ENCODE results near the gene MYO1G. TPM values are rescaled to one million over a fixed set of nuclear protein-coding genes. Genes with fewer than 3 reads are reported as not detected.

Gene MYO1G
- total and polyA plus RNA-seq, 9 of the 15 experiments (the other 6 are each of a cell fraction or from before 2014, with no cell fraction given) = 0.03 to 0.62 (median 0.13) TPM; not detected in 1

GRCh38 chr7:44935583-44935982 lies 43.2 kb downstream of the MYO1G start (continued):
- TF ChIP-seq SFPQ (IDR thresholded peaks at IDR 0.05; ENCODE audit: low read depth, low read length) (no peak), E2F1 (CRISPR knock-in tag; IDR thresholded peaks at IDR 0.05) (no peak)

GRCh38 chr7:44935016-44935415 lies 43.8 kb downstream of the MYO1G start:
- Histone ChIP-seq H3K9me1 (ENCODE audit: control insufficient read depth, insufficient read depth, low read length) (no peaks in the 10 kb centered on the region), H3K4me3 (no peak overlapping the region), H3K27ac (ENCODE audit: extremely low read depth, low read depth, low read length) (no peak overlapping the region), H3K4me1 (replicated peaks in 1 of 2; ENCODE audit: control insufficient read depth in 2 of 2, insufficient read depth in 2 of 2, low read length in 2 of 2) (no peaks in the 10 kb centered on the region; a peak in 2 of 5 replicates), H3K9me3 (replicated peaks; ENCODE audit: control insufficient read depth, insufficient read depth, low read depth, low read length) (peaks cover 2% of the 10 kb centered on the region; the same call in 1 of the 2 replicates), H3K4me2 (ENCODE audit: insufficient read depth, low read length) (no peak overlapping the region), H3K27me3 (ENCODE audit: control insufficient read depth in 2 of 2, insufficient read depth in 2 of 2, low read length in 2 of 2) (no peaks in the 10 kb centered on the region), H3K9ac (ENCODE audit: insufficient read depth in 1 of 2, low read depth in 2 of 2, low read length in 2 of 2) (no peak overlapping the region), H3K36me3 (ENCODE audit: control insufficient read depth, insufficient read depth, low read length) (no peaks in the 10 kb centered on the region), H3K79me2 (ENCODE audit: control insufficient read depth, insufficient read depth, low read length) (no peaks in the 10 kb centered on the region), H2AFZ (ENCODE audit: low read depth, low read length) (no peak overlapping the region), H4K20me1 (replicated peaks; ENCODE audit: control insufficient read depth, insufficient read depth, low read length) (no peaks in the 10 kb centered on the region)
- intact Hi-C loops (cut with micrococcal nuclease) (no loop called here), in situ Hi-C loops (cut with MboI) (no loop called here)
- BruUV-seq (replicated peaks) = no TSS peak
- FAIRE-seq (no peak), ATAC-seq (no peak), DNase-seq (ENCODE audit: extremely low read depth in 1 of 4, low spot score in 3 of 4) (no peak)
- CTCF ChIA-PET (ENCODE audit: low intra/inter-chr PET ratio) = no interaction called here
- 0% methylated on average over 1 of the region's 1 CpG for WGBS (ENCODE audit: insufficient coverage, low coverage, missing lambda C conversion rate)
- POLR2A ChIA-PET = no interaction called here
- TF ChIP-seq, protein P1, sequence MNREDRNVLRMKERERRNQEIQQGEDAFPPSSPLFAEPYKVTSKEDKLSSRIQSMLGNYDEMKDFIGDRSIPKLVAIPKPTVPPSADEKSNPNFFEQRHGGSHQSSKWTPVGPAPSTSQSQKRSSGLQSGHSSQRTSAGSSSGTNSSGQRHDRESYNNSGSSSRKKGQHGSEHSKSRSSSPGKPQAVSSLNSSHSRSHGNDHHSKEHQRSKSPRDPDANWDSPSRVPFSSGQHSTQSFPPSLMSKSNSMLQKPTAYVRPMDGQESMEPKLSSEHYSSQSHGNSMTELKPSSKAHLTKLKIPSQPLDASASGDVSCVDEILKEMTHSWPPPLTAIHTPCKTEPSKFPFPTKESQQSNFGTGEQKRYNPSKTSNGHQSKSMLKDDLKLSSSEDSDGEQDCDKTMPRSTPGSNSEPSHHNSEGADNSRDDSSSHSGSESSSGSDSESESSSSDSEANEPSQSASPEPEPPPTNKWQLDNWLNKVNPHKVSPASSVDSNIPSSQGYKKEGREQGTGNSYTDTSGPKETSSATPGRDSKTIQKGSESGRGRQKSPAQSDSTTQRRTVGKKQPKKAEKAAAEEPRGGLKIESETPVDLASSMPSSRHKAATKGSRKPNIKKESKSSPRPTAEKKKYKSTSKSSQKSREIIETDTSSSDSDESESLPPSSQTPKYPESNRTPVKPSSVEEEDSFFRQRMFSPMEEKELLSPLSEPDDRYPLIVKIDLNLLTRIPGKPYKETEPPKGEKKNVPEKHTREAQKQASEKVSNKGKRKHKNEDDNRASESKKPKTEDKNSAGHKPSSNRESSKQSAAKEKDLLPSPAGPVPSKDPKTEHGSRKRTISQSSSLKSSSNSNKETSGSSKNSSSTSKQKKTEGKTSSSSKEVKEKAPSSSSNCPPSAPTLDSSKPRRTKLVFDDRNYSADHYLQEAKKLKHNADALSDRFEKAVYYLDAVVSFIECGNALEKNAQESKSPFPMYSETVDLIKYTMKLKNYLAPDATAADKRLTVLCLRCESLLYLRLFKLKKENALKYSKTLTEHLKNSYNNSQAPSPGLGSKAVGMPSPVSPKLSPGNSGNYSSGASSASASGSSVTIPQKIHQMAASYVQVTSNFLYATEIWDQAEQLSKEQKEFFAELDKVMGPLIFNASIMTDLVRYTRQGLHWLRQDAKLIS (CRISPR knock-in tag; IDR thresholded peaks at IDR 0.05) = no peak
- TF ChIP-seq EWSR1 (IDR thresholded peaks at IDR 0.05; ENCODE audit: borderline replicate concordance, low read depth, partially characterized antibody) = no peak
- TF ChIP-seq ZC3H4 (CRISPR knock-in tag; IDR thresholded peaks at IDR 0.05; ENCODE audit: borderline replicate concordance) = no peak
- TF ChIP-seq KLF16 (IDR thresholded peaks at IDR 0.05) = no peak
- TF ChIP-seq ZBTB34 (CRISPR knock-in tag; IDR thresholded peaks at IDR 0.05) = no peak
- no peak for TF ChIP-seq CBX1 (IDR thresholded peaks at IDR 0.05; ENCODE audit: low read depth)
